Suppressor macrophage (primary cell): ENCODE results near the gene MTFR1L.

Experiments
- DNase-seq, 4 experiments: peaks; one replicate each; pipeline ENCODE4 v3.0.0-alpha.2; 2020 to 2022

The MTFR1L gene

GRCh38 chr1:25863486-25864262 is 43.9 kb downstream of the MTFR1L start:
- no peak for DNase-seq

- no peak for DNase-seq
These were observed 44.7 kb downstream of the MTFR1L start for GRCh38 chr1:25864434-25864833.

GRCh38 chr1:25866288-25866687 is 46.5 kb downstream of the MTFR1L start:
- no peak for DNase-seq

GRCh38 chr1:25867210-25867991 is 47.6 kb downstream of the MTFR1L start:
- DNase-seq, result no peak

- peak in 1 of 4 experiments; percentile 25 for DNase-seq
These were observed 50.3 kb downstream of the MTFR1L start for GRCh38 chr1:25869909-25870606.

- DNase-seq, result no peak
These were observed 50.9 kb downstream of the MTFR1L start for GRCh38 chr1:25870614-25871013.

- DNase-seq, result peak in 3 of 4 experiments; percentile 23 to 47 (median 41)
These were observed 51.4 kb downstream of the MTFR1L start for GRCh38 chr1:25871086-25871703.

- DNase-seq, result no peak
These were observed 52.1 kb downstream of the MTFR1L start for GRCh38 chr1:25871704-25872494.

- DNase-seq, result peak in 2 of 4 experiments; percentile 49 to 55
These were observed 53.0 kb downstream of the MTFR1L start for GRCh38 chr1:25872713-25873112.

- peak in 1 of 4 experiments; percentile 13 for DNase-seq
These were observed 53.4 kb downstream of the MTFR1L start for GRCh38 chr1:25873120-25873519.

GRCh38 chr1:25874209-25874608 is 54.5 kb downstream of the MTFR1L start:
- no peak for DNase-seq

GRCh38 chr1:25874635-25875153 is 54.9 kb downstream of the MTFR1L start:
- no peak for DNase-seq

GRCh38 chr1:25875154-25875855 is 55.6 kb downstream of the MTFR1L start, which contains the start of gene PAQR7:
TSS of gene PAQR7 (minus strand) at chr1:25875708. CDS start at chr1:25863839, 11,869 bp downstream.
- DNase-seq, result peak; percentile 64 to 87 (median 74)

GRCh38 chr1:25875856-25876692 is 56.3 kb downstream of the MTFR1L start:
- DNase-seq, result no peak

- no peak for DNase-seq
These were observed 56.9 kb downstream of the MTFR1L start for GRCh38 chr1:25876693-25877077.

- DNase-seq, result no peak
These were observed 57.4 kb downstream of the MTFR1L start for GRCh38 chr1:25877155-25877554.

GRCh38 chr1:25878690-25879089 is 58.9 kb downstream of the MTFR1L start:
- no peak for DNase-seq

GRCh38 chr1:25879675-25880074 is 59.9 kb downstream of the MTFR1L start:
- no peak for DNase-seq

GRCh38 chr1:25880518-25880917 is 60.8 kb downstream of the MTFR1L start:
- no peak for DNase-seq

GRCh38 chr1:25881266-25881665 is 61.5 kb downstream of the MTFR1L start:
- DNase-seq, result no peak
